Renal pelvis (tissue), 4 donors: ENCODE data around the gene RIPK1. TPM values are rescaled to one million over a fixed set of nuclear protein-coding genes. Genes with fewer than 3 reads are reported as not detected.
"Not testable (repeated sequence)": the region's sequence is repeated elsewhere in the genome, so short reads cannot be mapped to it uniquely, and the experiment has no call there.

ENCODE experiments used
- DNase-seq: peaks from one replicate; pipeline ENCODE4 v3.0.0-alpha.2; 2013
- polyA plus RNA-seq, 3 donors: library from polyadenylated mRNA; unstranded; fragments of 120-200 nt; gene quantifications; one replicate each; pipeline ENCODE4 v1.2.1, GENCODE V29; 2013; ENCODE audit not compliant: insufficient read length in 3 of 3

RIPK1 gene
- polyA plus RNA-seq, 3 donors: 23.7 to 26.3 (median 25.9) TPM

- DNase-seq: no peak
Observed at GRCh38 chr6:3039384-3039783, 28.9 kb upstream of the RIPK1 start.

- no peak for DNase-seq
Observed at GRCh38 chr6:3041147-3041546, 27.1 kb upstream of the RIPK1 start.

DNA sequence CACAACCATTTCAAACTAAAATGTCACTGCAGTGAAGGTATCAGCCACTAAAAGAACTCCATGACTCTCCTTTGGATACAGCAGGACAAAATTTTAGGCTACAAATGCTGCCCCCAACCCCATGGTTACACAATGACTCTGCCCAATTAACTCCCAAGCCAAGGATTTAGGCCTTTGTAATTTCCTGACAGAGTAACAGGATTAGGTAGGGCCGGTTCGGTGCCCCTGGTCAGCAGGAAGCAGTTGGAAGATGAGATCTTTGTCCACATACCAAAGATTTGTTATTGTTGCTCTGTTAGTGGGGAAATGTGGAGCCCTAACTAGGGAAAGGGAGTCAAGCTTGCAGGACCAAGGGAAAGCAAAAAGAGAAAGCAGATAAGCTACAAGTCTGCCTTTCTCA is 26.7 kb upstream of the RIPK1 start:
- no peak for DNase-seq

DNA sequence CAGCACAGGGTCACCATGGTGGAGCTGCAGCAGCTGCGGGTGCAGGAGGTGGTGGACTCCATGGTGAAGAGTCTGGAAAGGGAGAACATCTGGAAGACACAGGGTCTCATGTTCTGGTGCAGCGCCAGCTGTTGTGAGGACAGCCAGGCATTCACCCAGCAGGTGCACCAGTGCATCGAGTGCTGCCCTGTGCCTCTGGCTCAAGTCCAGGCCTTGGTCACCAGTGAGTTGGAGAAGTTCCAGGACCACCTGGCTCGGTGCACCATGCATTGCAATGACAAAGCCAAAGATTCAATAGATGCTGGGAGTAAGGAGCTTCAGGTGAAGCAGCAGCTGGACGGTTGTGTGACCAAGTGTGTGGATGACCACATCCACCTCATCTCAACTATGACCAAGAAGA is 22.9 kb upstream of the RIPK1 start:
- no peak for DNase-seq

- DNase-seq: no peak
Observed at GRCh38 chr6:3045777-3046176, 22.5 kb upstream of the RIPK1 start.

GRCh38 chr6:3046295-3046694 is 22.0 kb upstream of the RIPK1 start:
- no peak for DNase-seq

GRCh38 chr6:3048009-3048408 is 20.3 kb upstream of the RIPK1 start:
- DNase-seq: not testable (repeated sequence)

DNA sequence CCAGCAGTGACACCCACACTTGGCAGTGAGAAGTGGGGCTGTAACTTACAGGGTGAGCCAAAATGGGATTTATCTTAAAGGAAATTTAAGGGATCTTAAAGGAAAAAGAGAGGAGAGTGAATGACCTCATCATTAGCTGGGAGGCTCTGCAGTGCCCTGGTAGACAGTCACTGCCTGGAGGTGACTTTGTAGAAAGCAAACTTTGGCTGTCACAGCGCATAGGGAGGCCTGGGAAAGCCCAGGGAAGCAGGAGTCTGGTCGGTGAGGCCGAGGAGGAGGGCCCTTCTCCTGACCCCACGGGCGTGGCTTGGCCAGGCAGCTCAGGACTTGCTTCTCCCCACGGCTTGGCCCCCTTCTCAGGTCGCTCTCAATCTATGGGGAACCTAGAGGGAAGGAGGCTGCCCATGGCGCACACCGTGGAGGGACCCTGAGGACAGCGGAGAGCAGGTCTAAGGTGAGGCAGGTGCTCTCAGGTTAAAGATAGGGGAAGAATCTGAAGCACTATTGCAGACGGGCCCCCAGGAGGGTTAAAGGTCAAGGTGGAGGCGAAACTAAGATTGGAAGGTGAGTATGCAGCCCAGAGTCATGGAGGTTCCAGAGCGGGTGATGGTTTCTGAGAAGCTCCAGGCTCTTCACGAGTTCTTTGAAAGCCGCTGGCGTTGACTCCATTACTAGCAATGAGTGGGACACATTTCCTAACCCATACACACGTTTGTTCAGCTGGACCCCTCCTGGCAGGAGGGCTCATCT is 15.6 kb upstream of the RIPK1 start:
- DNase-seq: no peak

DNA sequence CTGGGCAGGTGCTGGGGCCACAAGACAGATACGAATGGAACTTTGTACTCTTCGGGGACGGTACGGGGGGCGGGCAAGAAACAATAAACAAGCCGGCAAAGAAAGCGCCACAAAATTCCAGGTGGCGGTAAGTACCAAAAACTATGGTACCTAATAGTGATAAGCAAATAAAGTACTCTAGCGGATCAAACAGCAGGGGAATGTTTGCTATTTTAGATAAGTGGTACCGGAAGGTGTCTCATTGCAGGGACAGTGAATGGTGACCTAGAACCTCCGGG is 15.1 kb upstream of the RIPK1 start:
- no peak for DNase-seq

GRCh38 chr6:3054229-3055157 is 13.8 kb upstream of the RIPK1 start:
- not testable (repeated sequence) for DNase-seq

DNA sequence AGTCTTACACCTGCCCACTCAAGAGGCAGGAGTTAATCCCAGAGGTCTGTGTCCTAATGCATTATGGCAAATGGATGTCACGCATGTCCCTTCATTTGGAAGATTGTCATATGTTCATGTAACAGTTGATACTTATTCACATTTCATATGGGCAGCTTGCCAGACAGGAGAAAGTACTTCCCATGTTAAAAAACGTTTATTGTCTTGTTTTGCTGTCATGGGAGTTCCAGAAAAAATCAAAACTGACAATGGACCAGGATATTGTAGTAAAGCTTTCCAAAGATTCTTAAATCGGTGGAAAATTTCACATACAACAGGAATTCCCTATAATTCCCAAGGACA is 13.2 kb upstream of the RIPK1 start:
- DNase-seq: not testable (repeated sequence)

DNA sequence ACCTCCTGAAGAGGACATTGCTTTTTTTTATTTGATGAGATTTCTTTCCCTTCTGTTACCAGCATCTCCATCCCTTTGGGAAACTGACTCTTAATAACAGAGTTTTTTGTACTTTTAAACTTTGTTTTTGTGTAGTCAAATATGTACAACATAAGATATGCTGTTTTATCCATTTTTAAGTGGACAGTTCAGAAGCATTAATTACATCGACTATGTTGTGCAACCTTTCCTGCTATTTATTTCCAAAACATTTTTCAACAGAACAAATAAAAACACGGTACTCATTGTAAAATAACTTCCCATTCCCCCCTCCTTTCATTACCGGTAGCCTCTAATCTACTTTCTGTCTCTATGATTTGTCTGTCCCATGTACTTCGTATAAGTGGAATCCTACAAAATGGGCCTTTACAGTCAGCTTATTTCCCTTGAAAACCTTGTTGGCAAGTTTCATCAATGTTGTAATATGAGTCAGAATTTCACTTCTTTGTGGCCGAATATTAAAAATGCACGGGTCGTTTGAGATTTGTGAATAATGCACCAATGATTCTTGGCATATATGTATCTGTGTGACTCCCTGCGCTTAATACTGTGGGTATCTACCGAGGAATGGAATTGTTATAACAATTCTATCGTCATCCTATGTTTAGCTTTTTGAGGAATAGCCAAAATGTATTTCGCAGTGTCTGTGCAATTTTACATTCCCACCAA is 11.1 kb upstream of the RIPK1 start:
- no peak for DNase-seq

GRCh38 chr6:3058957-3059356 is 9.3 kb upstream of the RIPK1 start:
- no peak for DNase-seq

GRCh38 chr6:3060092-3060491 is 8.2 kb upstream of the RIPK1 start:
- not testable (repeated sequence) for DNase-seq

DNA sequence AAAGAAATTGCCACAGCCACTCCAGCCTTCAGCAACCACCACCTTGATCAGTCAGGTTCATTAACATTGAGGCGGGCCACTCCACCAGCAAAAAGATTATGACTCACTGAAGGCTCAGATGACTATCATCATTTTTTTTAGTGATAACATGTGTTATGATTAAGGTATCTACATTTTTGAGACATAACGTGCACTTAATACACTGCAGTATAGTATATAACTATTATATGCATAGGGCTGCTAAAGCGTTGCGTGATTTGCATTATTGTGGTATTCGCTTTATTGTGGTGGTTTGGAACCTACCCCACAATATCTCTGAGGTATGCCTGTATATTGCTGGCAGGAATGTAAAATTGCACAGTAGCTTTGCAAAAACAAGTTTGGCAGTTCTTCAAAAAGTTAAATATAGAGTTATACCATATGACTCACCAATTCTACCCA is 6.8 kb upstream of the RIPK1 start:
- DNase-seq: no peak

- DNase-seq: not testable (repeated sequence)
Observed at GRCh38 chr6:3063340-3063732, 5.0 kb upstream of the RIPK1 start.

DNA sequence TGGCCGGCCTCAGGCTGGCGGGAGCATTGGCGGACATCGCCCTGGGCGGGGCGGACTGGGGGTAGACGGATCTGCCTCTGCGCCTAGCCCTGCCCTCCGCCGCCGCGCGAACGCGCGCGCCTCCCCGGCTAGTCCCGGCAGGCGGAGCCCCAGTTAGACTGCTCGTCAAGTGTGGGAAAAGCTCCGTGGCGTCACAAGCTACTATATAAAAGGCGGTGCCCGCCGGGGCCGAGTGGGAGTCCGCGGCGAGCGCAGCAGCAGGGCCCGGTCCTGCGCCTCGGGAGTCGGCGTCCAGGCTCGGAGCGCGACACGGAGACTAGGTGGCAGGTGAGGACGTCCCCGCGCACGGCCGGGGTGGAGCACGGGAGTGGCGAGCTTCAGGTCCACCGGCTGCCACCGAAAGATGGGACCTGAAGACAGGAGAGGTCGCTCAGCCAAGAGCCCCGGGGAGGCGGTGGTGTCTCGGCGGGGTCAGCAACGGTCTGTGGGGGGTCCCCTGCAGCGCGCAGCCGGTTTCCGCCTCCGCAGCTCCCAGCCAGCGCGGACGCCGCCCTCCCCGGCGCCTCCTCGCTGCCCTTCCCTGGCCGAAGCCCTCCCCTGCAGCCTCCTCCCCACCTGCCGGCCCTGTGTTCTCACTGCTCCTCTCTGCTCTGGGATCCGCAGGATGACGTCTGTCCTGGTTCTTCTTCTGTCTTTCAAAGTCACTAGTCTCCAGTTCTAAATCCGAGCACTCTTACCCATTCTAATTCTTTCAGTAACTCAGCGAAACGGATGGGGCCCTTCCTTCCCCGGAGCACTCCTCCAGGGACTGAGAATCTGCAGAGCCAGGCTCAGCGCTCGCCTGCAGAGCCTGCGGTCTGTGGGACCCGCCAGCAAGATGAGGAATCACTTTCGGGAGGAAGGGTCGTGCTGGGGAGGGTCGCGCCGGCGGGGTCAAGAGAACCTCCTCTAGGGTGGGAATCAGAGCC is 4.3 kb upstream of the RIPK1 start:
- DNase-seq: peak; percentile 88

DNA sequence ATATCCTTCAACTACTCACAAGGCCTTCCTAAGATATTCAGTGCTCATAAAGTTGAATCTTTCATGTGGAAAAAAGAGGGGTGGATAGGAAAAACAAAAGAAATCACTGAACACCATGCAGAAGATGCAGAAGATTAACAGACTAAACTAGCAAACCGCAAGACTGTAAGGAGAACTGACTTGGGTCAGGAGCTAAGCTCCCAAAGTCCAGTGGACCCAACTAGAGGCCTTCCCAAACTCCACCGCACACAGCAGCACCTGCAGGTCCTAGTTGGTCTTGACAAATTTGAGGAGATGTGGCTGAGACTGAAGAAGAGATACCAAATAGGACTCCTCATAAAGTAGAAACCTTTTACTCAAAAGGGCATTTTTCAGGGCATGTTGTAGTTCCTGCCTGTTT is 3.3 kb downstream of the RIPK1 start:
- DNase-seq: no peak

GRCh38 chr6:3072798-3073197 is 4.5 kb downstream of the RIPK1 start:
- no peak for DNase-seq

GRCh38 chr6:3073382-3073781 is 5.1 kb downstream of the RIPK1 start:
- DNase-seq: no peak

DNA sequence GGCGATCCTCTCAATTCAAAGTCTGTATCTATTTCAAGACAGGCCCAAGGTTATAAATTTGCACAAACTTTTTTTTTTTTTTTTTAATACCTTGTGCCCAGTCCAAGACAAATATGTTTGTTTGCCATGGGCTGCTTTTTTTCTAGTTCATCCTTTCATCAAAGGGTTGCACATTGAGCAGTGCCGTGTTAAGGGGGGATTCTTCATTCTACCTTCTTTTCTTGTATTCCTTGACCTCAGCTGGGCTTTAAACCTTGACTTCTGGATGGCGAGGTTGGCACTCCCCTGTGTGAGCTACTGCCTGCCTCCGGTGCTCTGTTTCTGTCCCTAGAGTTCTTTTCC is 7.4 kb downstream of the RIPK1 start:
- DNase-seq: no peak

DNA sequence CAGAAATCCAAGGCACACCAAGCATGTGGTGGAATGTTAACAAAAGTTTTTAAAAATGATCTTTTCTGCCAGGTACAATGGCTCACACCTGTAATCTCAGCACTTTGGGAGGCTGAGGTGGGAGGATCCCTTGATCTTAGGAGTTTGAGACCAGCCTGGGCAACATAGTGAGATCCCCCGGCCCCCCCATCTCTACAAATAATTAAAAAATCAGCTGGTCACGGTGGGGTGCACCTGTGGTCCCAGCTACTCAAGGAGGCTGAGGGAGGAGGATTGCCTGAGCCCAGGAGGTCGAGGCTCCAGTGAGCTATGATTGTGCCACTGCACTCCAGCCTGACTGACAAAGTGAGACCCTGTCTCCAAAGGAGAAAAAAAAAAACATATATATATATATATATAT is 8.0 kb downstream of the RIPK1 start:
- DNase-seq: no peak
